Measurements from ENCODE around the gene ACVR2A.

GRCh38 chr2:147952118-147952517 lies 107.3 kb downstream of the ACVR2A start:
- TF ChIP-seq, protein P1, sequence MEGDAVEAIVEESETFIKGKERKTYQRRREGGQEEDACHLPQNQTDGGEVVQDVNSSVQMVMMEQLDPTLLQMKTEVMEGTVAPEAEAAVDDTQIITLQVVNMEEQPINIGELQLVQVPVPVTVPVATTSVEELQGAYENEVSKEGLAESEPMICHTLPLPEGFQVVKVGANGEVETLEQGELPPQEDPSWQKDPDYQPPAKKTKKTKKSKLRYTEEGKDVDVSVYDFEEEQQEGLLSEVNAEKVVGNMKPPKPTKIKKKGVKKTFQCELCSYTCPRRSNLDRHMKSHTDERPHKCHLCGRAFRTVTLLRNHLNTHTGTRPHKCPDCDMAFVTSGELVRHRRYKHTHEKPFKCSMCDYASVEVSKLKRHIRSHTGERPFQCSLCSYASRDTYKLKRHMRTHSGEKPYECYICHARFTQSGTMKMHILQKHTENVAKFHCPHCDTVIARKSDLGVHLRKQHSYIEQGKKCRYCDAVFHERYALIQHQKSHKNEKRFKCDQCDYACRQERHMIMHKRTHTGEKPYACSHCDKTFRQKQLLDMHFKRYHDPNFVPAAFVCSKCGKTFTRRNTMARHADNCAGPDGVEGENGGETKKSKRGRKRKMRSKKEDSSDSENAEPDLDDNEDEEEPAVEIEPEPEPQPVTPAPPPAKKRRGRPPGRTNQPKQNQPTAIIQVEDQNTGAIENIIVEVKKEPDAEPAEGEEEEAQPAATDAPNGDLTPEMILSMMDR (IDR thresholded peaks at IDR 0.05): no peak
- TF ChIP-seq POLR2A (IDR thresholded peaks at IDR 0.05): no peak

Data from right lobe of liver (tissue), 4 donors.